Ramos (cell line): ENCODE data around the gene SNHG17.
"Not testable (repeated sequence)": the region's sequence is repeated elsewhere in the genome, so short reads cannot be mapped to it uniquely, and the experiment has no call there.

Source experiments
- in situ Hi-C: fragments of 300-500 bp; cut with MboI; formaldehyde crosslinking; loops from one replicate; pipeline ENCODE4 v1.14.3; 2022; ENCODE audit warnings: low sequenced_read_pairs; ENCODE audit not compliant: unreplicated experiment

Gene SNHG17

DNA sequence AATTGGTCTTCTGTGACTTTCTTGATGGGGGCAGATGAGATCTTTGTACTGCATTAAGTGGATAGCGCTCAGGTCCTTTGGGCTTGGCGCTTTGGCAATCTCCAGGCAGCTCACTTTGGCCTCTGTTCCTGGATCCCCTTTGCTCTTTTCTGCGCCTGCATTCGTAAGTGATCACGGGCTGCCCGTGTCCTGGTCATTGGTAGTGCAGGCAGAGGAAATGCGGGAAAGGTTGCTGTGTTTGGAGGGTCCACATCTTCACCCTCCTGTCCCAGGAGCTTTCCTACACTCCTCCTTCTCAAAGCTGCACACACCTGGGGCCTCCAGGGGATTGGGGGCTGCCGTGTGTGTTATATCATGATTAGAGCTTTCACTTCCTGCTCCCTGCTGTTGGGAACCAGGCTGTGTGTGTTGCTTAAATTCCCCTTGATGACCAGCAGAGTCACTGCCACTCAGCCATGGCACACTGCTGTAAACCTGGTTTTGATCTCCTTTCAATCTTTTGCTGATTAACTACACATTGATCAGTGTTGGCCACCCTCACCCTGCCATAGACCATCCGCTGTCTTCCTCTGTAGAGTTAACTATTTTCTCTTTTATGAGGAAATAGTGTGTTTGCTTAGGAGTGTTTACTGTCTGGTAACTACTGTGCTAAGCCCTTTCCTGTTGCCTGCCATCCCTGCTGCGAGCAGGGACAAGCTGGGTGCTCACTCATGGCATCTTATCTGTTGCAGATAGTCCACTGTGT, 13.0 kb upstream of the SNHG17 start:
- in situ Hi-C loops, result no loop called here

DNA sequence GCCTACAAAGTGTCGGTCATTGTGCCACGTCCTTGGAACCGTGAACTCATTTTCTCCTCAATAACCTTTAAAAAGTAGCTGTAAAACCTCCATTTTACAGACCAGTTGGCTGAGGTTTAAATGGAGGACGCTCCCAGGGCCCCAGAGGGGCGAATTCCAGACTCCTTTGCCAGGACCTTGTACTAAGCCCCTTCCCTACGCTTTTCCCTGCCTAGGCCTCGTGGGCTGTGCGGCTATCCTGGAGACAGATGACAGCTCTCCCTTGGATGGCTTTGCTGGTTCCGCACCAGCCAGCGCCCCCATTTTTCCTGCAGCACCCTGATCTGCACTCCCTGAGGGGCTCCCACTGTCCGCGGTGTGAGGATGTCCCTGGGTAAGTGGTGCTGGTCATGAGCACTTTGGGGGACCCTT, 12.1 kb upstream of the SNHG17 start:
- in situ Hi-C loops, result no loop called here

DNA sequence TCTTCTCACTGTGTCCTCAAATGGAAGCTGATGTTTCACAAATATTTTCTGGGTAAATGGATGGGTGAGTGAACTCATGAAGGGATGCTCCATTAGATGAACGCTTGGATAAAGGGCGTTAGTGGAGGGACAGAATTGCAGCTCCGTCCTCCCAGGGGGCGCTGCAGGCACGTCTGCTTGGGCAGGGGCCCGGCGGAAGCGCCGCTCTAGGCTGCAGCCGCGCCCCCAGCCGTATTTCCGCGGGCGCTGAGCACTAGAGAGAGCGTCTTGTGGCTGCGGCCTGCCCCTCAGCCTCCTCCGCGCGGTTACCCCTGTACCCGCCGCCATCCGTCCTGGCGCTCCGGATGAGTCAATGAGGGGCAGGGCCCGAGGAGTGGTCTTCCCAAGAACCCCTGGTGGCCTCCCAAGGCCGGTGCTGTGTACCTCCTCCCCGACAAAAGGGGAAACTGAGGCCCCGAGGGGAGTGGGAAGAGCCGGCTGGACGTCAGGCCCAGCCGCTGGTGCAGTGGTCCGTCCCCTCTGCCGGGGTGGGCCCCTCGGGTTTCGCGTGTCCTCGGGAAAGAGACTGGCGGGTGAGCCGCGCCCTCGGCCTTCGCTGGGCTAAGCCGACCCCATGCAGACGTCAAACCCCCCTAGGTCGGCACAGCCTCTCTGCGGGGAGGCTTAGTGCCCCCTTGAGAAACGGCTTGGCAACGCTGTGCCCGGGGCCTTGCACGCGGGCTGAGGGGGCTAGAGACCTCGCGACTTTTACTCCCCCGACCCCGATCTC, 11.5 kb upstream of the SNHG17 start:
- in situ Hi-C loops, result no loop called here

DNA sequence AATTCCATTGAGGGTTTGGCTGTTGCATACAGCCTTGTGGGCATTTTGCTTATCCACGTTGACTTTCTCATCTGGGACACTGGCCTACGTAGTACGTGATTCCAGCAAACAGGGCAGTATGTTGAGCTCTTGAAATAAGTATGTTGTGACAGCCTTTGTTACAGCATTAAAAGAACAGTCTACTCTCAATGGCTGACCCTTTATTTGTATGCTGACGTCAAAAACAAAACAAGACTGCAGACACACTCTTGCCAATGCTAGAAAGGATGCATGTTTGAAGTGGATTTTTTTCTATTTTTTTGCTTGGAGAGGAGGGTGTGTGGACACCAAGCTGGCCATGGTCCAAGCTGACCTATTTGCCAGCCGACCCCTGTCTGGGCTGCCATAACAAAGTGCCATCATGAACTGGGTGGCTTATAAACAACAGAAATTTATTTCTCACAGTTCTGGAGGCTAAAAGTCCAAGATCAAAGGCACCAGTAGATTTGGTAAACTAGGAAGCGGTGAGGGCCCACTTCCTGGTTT, 10.8 kb upstream of the SNHG17 start:
- in situ Hi-C loops, result no loop called here

DNA sequence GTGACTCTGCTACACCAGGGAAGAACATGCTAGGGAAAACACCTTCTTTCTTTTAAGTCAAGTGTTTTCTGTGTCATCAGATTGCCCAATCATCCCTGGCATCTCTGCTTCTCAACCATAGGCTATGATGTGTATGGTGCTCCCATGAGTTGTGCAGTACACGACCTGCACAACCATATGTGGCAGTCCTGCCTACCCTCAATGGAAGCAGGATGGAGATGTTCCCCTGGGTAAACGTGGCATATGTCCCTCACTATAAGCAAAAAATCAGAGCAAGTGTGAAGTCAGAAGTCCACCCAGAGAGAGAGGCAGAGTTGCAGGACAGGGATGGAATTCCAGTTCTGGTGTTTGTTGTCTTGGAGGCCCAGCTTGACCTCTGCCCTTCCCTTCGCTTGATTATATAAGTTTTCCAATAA, 10.3 kb upstream of the SNHG17 start:
- in situ Hi-C loops, result no loop called here

DNA sequence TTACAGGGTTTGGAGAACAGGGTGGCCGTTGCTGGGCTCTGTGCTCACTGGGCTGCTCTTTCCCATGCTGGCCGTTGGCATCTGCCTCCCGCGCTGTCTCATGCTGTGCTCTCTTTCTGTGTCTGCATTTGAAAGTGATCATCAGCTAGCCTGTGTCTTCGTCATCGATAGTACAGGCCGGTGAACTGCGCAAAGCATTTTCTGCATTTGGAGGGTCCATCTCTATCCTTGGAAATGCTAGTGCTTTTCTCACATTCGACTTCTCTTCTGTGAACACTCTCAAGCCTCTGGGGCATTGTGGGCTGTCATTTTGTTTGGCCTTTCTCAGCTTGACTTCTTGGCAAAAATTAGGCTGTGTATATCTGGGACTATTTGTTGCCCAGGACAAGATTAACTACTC, 6.8 kb upstream of the SNHG17 start:
- in situ Hi-C loops, result no loop called here

DNA sequence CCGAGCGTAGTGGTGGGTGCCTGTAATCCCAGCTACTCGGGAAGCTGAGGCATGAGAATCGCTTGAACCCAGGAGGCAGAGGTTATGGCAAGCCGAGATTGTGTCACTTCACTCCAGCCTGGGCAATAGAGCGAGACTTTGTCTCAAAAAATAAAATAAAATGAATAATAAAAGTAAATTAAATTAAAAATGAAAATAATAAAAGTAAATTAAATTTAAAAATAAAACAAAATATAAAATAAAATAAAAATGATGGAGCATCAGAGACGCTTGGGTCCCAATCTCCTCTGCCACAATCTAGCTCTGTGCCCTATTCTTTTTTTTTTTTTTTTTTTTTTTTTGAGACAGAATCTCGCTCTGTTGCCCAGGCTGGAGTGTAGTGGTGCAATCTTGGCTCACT, 6.0 kb upstream of the SNHG17 start:
- in situ Hi-C loops, result not testable (repeated sequence)

DNA sequence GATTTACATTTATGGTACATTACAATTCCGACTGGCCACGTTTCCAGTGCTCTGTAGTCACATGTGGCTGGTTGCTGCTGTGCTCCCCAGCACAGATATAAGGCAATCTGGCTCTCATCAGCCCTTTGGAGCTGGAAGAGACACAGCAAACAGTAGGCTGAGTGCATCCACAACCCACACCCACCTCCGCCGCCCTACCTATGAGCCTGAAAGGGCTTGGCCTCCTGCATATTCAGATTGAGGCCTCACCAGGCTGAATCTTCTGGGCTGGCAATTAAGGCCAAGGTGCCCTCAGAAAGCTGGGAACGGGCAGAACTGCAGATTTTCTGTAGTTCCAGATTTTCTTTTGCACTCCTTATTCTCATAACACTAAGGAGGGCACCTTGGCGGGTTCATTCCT, 2.7 kb upstream of the SNHG17 start:
- in situ Hi-C loops, result no loop called here

DNA sequence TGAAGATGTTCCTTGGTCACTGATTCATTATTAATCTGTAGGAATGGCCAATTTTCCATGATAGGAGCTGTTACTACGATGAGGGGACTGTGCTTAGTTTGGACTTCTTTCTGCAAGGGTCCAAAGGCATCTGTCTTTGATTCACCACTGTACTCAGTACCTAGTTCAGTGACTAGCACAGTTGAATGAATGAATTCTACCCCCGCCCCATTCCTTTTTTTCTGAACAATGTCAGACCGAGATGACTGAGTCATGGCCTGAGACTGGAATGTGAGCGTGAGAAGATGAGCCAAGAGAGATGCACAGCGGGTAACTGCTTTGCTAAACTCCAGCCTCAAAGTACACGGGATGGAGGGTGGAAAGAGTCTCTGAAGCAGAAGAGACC, 419 bp upstream of the SNHG17 start:
- in situ Hi-C loops, result no loop called here

DNA sequence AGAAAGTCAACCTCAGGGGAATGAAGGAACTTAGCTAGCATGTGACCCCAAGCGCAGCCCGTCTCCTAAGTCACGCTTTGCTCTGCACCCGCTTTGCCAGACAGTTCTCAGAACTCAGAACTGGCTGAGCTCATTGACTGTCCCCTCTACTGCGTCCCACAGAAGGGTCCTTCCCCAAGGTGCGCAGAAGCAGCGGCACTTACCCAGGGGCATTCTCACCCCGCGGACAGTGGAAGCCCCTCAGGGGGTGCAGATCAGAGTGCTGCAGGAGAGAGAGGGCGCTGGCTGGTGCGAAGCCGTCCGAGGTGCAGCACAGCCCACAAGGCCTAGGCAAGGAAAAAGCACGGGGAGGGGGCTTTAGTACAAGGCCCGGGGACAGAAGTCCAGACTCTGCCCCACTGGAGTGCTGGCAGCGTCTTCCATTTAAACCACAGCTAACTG, 807 bp downstream of the SNHG17 start:
- in situ Hi-C loops, result no loop called here

DNA sequence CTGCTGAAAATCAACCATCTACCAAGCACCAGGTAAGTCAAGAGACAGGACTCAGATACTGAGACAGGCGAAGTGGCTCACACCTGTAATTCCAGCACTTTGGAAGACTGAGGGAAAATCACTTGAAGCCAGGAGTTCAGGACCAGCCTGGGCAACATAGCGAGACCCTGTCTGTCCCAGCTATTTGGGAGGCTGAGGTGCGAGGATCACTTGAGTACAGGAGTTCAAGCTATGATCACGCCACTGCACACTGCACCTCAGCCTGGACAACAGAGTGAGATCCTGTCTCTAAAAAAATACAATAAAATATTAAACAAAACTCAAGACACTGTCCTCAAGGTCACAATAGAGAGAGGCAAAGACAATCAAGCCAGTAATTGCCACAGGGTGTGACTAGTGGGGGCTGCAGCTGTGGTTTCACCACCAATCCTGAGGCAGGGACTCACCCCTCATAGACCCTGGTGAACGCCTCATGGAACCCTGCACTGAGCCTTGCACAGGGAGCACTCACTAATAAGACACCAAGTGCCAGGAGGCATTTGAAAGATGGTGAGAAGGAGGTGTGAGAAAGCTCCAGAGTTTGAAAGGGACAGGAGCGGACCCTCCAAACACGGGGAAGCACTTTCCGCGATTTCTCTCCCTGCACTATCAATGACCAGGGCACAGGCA, 1.7 kb downstream of the SNHG17 start:
- in situ Hi-C loops, result no loop called here

DNA sequence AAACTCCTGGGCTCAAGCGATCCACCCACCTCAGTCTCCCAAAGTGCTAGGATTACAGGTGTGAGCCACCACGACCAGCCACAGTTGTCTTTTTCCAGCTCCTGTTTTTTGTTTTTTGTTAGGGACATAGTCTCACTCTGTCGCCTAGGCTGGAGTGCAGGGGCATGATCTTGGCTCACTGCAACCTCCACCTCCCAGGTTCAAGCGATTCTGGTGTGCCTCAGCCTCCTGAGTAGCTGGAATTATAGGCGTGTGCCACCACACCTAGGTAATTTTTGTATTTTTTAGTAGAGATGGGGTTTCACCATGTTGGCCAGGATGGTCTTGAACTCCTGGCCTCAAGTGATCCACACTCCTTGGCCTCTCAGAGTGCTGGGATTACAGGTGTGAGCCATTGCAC, 2.3 kb downstream of the SNHG17 start:
- in situ Hi-C loops, result not testable (repeated sequence)

DNA sequence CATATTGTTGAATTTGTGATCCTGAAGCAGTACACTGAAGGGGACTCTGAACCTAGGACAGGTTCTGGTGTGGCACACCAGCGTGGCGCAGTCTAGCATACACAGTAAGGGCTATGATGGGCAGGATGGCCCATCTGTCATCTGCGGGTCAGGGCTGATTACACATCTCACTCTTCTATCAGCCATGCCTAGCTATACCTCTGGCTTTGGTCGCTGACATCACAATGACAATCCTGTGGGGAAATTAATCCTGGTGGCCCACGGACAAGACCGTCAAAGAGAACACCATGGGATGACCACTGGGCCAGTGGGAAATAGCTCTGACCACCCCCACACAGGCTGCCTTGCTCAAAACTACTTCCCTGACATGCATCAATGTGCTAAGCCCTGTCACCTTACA, 2.8 kb downstream of the SNHG17 start:
- in situ Hi-C loops, result no loop called here

DNA sequence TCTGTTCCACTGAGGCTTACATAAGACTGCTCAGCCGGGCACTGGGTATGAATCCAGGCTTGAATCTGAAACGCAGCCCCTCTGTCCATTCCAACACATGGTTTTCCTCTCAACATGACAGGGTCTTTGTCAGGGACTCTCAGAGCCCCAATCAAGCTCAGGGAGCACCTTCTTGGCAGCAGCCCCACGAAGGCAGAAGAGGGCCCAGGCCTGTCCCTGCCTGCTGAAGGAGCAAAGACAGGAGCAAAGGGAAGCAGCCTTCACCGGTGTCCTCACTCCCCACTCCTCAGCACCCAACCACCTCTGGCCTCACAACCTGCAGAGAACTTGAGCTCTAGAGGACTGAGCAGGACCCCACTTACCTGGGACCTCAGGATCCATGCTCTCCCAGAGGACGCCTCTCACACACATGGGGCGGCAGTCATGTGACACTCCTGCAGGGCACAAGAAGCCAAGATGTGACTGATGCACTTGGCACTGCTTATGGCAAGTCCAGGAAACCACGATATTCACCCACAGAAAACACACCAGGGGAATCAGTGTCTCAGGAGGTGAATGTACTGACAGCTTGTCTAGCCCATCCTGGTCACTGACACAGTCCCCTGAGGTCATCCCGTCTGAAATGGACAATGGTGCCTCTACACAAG, 4.3 kb downstream of the SNHG17 start:
- in situ Hi-C loops, result no loop called here

DNA sequence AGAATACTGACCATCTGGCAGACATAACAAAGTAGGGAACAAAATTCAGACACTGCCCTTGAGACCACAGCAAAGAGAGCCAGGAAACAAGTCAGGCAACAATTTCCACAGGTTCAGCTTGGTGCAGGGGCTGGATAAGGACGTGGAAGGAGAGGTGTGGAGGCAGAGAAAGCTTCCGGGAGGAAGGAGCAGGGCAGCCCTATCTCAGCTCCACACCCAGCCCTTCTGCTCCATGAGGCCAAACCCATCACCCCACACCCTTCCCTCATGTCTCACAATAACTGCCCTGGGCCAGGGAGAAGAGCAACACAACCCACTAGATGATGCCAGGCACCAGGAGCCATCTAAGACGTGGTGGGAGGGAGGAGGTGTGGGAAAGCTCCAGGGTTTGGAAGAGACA, 5.8 kb downstream of the SNHG17 start:
- in situ Hi-C loops, result no loop called here

DNA sequence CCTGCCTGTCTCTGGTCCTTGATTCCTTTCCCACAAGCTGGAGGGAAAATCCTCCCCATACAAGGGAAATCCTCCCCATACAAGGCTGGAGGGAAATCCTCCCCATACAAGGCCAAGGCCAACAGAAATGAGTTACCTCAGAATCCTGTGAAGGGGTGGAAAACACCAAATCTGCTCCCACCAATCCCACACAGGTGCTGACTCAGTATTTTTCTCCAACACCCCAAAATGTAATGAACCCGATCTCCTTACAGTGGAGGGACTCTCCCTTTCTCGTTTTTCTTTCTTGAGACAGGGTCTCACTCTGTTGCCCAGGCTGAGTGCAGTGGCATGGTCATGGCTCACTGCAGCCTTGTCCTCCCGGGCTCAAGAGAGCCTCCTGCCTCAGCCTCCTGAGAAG, 6.3 kb downstream of the SNHG17 start:
- in situ Hi-C loops, result no loop called here

DNA sequence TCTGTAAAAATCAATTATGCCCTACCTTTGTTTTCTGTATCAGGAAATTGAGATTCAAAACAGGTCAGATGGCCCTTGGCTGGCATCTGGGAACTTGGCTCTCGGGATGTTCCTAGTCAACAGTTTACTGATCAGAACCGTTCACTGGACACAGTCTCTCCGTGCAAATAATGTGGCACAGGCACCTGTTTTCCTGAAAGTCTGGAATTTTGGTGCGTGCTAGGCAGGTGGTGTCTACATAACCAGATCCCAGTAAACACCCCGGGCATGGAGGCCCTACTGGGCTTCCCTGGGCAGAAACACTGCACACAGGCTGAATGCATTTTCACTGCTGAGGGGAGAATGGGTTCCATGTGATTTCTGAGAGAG, 7.5 kb downstream of the SNHG17 start:
- in situ Hi-C loops, result no loop called here

DNA sequence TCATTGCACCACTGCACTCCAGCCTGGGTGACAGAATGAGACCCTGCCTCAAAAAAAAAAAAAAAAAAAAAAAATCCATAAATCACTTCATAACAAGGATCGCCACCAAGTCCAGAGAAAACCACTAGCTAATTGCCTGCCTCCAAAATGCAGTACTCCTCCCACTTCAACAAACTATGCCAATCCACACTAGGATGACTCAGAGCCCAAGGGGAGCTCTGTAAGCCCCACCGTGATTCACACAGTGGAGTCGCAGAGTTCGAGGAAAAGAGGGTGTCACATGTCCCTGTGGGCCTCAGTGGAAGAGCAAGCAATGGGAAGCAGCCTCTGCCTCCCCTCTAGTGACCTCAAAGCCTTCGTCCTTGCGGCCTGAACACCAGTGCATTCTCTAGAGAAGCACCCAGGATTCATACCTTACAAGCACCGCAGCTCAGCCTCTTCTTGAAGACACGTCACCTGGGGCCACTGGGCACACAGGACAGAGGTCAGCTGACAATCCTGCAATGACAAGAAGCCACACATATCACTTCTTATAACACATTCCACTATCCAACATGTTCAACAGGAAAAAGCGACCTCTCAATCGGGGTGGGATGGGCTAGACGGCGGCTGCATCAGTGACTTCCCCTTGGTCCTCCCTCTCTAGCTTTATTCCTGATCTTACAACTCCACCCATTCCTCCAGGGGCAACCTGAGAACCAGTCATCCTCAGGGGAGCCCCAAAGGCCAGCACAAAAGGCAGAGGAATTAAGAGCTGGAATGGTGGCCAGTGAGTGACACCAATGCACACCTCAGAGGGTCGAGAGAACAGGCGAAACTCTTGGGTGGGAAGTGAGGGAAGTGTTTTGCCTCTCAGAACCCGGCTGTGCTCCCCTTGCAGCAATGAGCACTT, 8.9 kb downstream of the SNHG17 start:
- in situ Hi-C loops, result no loop called here

DNA sequence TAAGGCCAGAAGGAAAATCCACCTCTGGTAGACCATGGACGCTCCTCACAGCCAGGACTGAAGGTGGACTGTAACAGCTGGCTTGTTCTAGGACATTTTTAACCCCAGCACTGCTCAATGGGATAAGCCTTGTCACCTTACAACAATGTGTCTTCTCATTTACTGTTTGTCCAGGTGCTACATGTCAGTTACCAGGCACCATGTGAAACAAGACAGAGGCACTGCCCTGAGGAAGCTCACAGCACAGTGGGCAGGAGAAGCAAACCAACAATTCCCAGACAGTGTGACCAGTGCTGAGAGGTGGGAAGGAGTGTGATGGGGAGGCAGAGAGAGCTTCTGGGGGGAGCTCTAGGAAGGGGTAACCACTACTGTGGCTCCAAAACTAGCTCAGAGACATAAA, 10.7 kb downstream of the SNHG17 start:
- in situ Hi-C loops, result no loop called here

DNA sequence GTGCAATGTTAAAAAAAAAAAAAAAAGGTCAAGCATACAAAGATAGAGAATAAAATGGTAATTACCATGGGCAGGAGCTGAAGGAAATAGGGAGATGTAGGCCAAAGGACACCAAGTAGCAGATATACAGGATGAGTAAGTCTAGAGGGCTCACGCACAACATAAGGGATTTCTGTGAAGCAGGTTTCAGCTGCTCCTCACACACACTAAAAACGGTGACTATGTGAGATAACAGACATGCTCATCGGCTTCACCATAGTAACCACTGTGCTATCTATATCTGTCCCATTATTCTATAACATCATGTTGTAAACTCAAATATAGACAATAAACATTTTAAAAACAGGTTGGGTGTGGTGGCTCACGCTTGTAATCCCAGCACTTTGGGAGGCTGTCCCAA, 11.6 kb downstream of the SNHG17 start:
- in situ Hi-C loops, result no loop called here
